GM21723 (cell line): ENCODE results near the gene JUN.

Experiments used
- ATAC-seq: cut with Tn5 transposase; IDR thresholded peaks from one replicate; pipeline ENCODE4 v1.9.1; 2021; ENCODE audit warnings: mild to moderate bottlenecking, moderate library complexity; ENCODE audit not compliant: unreplicated experiment

Gene JUN

DNA sequence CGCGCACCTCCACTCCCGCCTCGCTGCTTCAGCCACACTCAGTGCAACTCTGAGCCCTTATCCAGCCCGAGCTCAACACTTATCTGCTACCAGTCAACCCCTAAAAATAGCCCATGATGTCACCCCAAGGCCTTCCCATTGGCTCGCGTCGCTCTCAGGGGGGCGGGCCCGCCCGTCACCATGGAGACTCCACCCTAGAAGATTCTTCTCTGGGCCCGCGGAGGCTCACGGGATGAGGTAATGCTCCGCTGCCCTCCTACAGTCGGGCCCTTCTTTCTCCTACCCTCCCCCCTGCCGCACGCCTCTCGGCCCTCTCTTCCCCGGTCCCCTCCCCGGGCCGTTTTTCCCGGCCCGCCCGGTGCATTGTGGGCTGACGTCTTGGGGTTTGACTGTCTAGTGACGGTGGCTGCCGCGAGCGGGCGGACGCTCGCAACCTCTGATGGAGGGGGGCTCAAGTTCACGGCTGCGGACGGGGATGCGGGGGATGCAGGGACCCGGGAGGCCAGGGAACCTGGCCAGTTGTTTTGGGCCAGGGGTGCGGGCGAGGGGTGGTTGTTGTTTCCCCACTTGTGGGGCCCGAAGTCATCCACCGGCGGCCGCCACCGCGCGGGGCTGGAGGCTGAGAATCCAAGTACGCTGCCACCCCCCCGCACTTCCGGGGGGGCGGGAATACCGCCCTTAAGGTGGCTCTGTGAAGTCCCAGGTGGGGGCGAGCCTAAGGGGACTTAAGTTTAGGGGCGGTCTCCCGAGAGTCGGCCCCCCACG, at the start of gene JUN:
TSS of gene JUN (minus strand) at position 55 of the 765 bp plus-strand sequence. CDS start 977 bp downstream, outside the sequence.
- peak; percentile 79 for ATAC-seq

DNA sequence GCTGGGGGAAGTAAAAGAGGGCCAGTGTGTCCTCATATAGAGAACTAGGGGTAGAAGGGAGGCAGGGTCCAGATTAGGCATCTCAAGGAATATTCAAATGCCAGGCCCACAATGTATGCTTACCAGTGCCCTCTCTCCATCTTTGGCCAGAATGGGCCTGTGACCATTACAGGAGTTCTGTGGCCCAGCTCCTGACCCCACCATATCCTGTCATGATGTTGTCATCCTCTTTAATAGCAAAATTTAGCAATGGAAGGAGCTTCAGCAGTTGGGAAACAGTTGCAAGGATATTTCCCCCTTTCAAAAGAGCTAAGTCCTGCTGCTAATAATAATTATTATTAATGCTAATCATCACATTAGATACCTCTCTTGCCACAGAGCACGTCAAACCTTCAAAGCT, 49.3 kb upstream of the JUN start:
- no peak for ATAC-seq

DNA sequence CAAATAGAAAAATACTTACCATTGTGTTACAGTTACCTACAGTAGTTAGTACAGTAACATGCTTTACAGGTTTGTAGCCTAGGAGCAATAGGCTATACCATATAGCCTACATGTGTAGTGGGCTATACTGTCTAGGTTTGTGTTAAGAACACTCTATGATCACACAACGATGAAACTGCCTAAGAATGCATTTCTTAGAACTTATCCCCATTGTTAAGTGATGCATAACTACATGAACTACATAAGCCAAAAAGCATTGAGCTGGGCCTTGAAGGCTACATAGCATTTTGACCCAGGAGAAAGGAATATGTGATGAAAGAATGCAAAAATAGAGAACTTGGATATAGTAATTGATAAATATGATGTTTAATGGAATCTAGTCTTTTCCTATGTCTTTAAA, 46.4 kb upstream of the JUN start:
- ATAC-seq, result no peak

DNA sequence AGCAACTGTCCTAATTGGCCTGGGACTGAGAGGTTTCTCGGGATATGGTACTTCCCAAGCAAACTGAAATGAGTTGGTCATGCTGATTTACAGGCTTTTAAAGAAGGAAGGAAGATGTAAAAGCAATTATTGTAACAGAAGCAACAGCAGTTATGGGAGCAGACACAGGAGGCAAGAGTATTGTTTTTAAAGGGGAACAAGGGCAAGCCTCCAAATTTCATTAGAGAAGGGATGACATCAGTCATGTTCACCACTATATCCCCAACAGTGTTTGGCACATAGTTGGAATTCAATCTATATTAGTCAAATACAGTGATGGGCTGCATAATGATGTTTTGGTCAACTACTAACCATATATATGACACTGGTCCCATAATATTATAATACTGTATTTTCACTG, 46.0 kb upstream of the JUN start:
- ATAC-seq, result no peak

DNA sequence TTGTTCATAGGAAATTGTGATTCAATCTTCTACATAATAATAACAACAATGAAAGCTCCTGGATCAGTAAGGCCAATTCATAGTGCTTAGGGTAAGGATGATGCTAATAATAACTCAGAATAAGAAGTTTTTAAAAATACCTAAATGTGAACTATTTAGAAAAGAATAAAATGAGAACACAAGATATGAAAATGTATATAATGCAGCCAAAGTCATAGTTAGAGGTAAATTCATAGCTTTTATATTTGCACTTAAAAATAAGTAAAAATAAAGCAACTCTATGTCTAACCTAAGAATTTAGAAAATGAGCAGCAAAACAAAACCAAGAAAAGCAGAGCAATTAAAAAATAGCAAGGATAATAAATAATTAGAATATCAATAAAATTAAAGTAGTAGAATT, 43.5 kb upstream of the JUN start:
- no peak for ATAC-seq

DNA sequence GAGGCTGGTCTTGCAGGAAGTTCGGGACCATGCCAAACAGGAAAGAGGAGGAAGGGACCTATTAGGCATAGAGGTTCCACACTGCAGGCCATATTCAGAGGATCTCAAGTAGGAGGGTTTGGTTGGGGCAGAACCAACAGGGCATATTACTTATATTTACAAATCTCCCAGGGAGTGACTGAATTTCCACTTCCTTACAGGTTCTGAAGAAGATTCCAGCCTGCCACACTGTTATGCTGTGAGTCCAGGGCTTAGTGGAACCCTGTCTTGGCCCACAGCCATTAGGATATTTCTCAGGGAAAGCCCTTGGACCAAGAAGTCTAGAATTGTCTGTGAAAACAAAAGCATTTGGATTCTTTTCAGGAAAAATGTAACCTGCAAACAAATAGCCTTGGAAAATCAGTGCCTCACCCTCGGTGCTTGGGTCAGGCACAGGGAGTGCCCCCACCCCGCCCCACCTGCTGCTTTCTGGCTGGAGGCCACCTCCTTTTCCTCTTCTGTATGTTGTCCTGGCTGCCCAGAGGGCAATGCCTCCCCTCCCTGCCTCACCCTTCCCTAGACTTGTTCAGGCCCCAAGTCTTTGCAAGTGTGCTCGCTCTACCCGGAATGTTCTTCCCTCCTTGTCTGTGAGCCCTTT, 41.0 kb upstream of the JUN start:
- no peak for ATAC-seq

DNA sequence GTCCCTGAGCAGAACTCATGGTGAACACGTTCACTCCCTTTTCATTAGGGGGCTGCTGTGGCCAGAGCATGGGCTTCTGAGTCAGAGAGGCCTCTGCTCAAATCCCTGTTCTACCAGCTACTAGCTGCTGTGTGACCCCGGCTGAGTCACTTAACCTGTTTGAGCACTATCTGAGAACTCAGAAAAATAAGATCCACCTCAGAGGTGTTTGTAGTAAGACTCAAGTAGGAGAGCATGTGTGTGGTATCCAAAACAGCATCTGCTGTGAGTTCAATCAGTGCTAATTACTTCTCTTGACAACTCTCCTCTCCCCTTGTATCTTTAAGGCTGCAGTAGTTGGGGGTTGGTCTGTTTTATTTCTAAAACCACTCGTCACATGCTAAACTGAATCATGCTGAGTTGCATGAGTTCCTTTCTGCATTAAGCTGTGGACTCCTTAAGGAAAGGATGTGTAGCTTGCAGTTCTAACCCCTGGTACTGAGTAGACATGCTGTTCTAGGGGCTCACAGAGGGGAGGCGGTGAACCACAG, 39.7 kb upstream of the JUN start:
- ATAC-seq, result no peak

DNA sequence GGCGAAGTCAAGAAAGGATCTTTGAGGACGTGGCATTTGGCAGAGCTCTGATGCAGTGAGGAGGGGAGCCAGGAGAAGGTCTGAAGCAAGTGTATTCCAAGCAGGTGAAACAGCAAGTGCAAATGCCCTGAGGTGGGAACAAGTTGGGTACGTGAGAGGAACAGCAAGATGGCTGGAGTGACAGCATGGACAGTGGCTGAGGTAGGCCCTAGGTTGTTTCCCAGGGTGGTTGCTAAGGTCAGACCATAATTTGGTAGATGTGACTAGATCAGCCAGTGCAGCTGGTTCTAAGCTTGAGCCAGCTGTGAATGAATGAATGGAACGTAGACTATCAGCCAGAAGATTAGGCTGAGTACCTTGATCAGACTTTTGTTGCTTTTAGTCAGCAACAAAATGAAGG, 37.5 kb upstream of the JUN start:
- ATAC-seq, result no peak

DNA sequence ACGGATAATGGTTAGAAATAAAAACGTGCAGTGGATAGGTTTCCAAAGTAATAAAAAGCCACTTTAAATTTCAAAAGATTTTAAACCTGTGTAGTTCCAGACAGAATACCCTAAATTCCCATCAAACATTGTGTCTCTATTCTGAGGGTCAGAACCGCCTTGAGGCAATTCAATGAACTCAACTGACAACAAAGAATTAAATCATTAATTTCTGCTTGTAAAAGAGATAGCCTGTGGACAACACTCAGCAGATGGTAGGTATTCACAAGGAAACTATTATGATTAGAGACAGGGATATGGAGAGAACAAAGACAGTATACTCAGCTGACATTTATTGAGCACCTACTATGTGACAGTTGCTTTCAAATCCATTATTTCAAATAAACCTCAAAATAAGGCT, 35.1 kb upstream of the JUN start:
- ATAC-seq, result no peak

DNA sequence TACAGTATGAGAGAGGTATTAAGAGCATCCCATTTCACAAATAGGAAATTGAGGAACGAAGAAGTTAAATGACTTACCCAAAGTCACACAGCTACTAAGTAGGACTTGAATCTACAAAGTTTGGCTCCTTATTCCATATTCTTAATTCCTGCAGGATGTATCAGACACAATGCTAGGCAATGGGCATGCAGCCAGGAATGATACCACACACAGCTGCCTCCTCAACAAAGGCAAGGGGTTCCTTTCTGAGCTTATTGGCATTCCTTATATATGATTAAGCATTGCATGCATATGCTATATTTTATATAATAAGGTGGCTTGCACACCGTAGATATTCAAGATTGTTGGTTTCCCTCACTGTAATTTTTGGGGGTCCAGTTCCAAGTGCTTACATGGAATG, 34.2 kb upstream of the JUN start:
- ATAC-seq, result no peak

DNA sequence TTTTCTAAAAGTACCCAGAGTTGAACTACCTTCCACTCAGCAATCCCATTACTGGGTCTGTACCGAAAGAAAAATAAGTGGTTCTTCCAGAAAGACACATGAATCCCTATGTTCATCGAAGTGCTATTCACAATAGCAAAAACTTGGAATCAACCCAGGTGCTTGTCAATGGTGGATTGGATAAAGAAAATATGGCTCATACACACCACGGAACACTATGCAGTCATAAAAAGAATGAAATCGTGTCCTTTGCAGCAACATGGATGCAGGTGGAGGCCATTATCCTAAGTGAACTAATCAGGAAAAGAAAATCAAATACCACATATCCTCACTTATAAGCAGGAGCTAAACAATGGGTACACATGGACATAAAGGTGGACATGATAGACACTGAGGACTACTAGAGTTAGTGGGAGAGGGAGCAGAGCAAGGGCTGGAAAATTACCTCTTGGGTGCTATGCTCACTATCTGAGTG, 32.9 kb upstream of the JUN start:
- ATAC-seq, result no peak

DNA sequence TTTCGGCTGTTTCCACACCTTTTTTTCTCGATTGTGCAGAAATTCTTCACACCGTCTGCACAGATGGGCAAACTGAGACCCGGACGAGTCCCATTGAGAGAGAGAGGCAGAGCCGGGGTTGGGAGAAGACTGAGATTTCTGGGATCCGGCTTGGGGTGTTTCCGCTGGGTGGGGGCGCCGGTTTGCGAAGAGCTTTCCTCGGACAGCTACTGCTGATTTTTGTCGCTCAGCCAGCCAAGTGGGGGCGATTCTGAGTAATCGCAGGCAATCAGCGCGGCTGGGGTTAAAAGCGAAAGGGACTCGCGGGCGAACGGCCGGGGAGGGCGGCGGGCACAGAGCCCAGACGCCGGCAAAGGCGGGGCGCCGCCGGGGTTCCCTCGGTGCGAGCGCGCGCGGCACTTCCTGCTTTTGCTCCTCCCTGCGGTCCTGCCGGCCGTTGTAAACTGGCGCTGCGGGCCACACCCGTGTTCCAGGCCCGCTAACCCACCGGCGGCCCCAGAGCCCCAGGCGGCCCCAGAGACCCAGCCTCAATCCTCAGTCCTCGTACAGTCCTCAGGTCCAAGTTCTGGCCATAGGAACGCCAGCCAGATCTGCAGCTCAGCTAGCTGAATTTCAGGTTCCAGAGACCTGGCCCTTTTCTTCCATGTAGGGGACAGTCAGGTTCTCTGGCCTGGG, 32.4 kb upstream of the JUN start:
- ATAC-seq, result peak; percentile 82

DNA sequence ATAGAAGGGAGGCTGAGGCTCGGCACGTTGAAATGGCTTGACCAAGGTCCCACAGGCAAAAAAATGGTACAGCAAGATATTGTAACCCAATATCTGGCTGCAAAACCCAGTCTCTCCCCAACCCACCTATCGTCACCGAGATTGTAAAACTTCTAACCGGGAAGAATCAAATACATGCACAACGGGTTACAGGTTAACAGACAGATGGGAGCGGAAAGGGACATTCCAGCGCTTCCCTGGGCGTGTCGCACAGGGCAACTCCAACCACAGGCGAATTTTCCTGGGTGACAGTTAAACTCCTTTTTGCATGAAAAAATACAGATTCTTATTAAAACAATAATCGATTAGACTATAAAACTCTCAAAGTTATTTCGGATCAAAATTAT, 31.8 kb upstream of the JUN start:
- peak; percentile 23 for ATAC-seq

DNA sequence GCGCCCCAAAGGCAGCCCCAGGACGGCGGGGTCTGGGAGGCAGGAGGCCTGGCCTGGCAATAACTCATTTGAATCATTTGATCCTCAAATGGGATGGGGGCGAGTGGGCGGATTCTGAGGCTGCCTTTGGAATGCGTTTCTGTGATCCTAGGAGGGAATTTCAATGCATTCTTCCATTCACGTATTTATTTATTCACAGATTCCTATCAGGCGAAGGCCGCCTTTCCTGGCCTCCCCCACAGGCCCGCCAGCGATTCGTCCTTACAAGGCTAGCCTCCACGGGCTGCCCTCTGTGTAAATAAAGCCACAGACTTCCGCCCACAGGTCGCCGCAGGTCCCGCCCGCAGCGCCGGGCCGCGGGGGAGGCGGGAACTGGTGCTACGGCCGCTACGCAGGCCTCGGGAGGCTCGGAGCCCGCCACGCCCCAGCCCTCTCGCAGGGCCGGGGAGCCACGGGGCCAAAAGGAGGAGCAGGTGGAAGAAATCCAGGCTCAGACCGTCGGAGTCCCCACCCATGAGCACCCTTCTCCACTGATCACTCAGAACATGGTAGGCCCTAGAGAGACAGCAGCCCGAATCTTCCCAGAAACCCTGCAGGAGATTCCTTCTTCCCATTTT, 31.3 kb upstream of the JUN start:
- ATAC-seq, result peak; percentile 64

DNA sequence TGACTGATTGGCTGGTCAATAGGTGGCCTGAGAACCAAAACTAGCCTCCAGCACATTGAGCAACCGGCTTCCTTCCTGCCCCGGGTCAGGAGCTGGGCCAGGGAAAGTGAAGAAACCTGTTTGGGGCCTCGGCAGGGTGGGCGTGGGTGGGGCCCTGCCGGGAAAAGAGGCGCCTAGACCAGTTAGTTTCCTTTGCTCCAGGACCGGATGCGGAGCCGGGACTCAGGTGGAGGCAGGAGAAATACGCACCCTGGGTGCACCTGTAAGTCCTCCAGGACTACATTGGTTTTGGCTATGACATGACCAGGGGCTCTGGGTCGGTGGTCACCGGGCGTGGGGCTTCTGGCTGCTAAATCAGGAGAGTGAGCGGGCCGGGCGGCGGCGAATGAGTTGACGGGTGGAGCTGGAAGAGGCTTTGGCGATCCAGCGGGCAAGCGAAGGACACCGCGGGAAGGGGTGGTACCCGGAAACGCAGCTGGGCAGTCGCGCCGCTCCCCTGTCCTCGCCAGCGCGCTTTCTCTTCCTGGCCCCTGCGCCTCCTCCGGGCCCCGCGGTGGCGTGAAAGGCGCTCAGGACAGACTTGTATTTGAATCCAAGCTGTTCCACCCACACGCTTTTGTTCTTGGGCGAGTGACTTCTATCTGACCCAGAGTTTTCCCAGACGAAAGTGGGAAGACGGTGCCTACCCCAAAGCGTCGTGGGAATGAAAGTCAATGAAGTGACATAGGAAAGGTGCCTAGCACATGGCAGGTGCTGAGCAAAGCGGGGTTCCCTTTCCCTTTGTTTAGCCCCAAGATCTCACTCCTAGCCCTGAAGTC, 30.6 kb upstream of the JUN start:
- no peak for ATAC-seq

DNA sequence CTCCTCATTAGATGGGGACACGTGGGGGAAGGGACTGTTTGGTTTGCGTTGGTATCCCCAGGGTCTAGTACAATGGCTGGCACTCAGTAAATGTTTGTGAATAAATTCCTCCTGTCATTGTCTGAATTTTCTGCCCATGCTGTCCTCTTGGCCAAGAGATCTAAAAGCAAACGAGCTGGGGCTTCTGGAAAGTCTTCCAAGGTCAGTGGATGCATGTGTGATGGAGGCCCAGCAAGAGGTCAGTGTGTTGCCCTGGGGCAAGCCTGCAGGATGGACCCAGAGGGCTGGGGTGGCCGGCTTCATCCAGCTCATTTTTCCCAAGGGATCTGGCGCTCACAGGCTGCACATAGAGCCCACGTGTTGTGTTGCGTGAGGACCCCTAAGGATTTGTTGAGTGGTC, 30.0 kb upstream of the JUN start:
- no peak for ATAC-seq

DNA sequence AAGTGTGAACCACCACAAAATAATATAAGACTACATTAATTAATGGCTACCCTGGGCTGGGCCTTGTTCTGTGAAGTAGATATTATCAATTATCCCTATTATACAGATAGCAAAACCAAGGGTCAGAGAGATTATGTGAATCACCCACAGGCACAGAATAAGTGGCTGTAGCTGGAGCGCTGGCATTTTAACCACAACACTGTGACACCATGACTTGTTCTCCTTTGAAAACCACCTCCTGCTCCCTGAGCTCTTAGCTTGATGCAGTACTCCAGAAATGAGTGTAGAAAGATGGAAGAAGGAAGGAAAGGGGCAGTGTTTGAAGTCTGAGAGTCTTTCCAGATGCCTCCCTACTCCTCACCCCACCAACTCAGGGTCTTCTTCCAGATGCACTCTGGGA, 29.5 kb upstream of the JUN start:
- ATAC-seq, result no peak

DNA sequence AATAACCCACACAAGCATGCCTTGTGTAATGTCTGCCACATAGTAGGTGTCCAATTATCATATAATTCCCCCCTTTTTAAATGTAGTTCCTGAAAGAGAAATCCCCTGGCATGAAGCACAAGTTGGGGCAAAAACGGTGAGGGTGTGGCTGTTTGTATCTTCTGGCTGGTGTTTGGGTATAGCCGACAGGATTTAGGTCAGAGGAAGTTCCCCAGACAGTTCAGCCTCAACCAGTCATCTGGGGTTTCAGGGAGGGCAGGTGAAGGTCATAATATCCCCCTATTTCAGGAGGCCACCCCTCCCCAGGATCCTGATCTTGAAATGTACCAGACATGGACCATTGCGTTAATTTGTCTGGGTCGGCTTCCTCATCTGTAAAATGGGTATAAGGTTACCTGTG, 29.1 kb upstream of the JUN start:
- no peak for ATAC-seq

DNA sequence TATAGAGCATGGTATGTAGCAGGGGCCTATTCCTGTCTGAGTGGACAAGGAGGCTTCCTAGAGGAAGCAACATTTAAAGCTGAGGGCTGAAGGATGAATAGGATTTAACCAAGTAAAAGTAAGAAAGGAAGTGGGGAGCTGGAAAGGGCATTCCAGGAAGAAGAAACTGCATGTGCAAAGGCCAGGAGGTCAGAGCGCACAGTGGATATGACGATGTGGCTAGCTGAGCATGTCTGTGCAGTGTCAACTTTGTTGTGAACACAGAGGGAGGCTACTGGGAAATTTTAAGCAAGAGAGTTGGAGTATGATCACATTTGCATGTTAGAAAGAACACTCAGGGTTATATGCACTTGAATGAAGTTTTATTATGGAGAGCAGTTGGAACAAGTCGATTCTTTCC, 28.6 kb upstream of the JUN start:
- ATAC-seq, result no peak

DNA sequence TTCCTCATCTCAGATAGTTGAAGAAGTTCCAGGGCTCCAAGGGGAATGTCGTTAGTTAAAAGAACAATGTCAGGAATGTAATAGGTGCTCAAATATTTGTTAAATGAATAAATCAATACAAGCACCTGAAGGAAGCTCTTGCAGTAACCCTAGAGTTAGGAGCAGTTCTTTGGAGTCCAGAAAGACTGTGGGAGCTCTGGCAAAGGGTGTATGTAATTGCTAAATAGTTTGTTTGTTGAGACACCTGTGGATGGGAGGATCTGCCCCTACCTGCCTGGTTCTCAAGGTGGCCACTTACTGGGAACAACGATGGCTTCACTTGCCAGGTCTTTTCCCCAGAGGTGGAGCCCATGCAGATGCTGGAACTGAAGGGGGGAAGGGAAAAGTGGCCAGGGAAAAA, 27.5 kb upstream of the JUN start:
- no peak for ATAC-seq
